Hematopoietic multipotent progenitor cell treated with erythropoietin and hydrocortisone succinate and interleukin-3 and kit ligand, for 8 days (in vitro differentiated cells): ENCODE measurements around the gene AP1S2.

ENCODE experiments used
- DNase-seq: peaks from one replicate; pipeline ENCODE4 v3.0.0-alpha.2; 2015

Gene AP1S2

DNA sequence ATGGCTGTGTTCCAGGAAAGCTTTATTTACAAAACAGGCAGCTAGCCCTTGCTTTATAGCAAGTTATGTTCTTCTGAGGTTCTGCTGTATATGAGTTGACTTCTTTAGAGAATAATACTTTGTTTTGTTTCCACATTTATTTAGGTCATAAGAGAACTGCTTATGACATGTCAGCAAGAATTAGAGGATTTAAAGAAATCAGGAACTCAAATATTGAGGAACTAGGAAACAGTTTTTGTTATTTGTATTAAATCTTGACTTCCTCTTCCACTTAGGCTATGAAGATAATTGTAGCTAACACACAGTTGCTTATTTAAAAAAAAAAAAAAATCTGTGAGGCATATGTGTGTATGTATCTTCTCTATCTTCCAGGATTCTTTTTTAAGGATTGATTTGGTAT is 50.0 kb downstream of the AP1S2 start:
- no peak for DNase-seq

GRCh38 chrX:15797707-15798106 is 56.9 kb downstream of the AP1S2 start:
- DNase-seq, result no peak

DNA sequence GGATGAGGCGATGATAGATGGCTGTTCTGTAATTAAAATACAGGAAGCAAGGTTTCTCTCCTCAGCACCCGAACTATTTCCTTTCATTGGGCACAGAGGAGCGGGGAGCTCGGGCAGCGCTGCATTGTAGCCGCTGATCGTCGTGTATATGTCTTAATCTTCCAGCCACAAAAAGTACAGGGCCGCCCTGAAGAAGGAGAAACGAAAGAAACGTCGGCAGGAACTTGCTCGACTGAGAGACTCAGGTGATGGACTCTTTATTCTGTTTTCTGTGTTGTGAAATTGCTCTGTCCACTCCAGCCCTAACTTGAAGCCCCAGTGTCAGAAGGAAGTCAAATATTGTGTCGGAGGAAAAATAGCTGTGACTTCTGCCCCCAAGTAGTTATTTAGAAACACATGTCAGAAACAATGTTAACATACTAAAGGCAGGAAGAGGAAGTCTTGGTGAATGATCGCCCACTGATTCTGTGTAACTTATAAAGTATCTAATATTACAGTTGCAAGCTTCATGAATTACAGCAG is 63.8 kb downstream of the AP1S2 start:
- DNase-seq, result peak; percentile 21

DNA sequence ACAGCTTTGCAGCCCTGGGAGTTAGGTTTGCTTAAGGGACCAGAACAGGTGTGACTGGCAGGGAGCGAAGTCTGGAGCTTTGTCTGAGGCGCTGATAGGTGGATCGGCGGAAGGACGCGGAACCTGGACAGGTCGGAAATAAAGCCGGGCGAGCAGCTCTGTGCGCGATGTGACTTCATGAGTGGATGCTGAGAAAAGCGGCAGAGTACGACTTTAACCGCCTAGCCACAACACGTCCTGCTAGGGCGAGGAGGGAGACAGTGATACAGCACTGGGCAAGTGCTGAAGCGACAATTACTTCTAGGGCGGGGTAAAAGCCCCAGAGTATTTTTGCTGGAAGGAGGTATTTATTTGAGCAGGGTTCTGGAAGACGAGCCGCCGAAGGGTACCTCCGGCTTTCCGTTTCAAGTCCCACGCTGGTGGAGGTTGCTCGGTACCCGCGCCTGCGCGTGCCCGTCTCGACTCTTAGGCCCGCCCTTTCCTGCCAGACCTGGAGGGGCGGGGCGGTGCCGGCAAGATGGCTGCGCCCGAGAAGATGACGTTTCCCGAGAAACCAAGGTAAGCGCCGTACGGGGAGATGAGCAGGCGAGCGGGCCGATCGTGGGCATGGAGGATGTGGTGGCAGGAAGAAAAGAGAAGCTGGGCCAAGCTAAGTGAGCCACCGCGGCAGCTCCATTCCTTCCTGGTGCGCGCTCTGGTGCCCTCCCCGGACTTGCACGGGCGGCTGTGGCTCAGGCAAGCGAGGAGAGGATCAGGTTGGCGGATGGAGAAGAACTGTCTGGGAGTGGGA is 64.4 kb downstream of the AP1S2 start, which contains the start of gene ZRSR2:
ZRSR2 (plus strand) TSS at position 506 of the 790 bp plus-strand sequence; CDS start at position 518, 12 bp downstream.
- DNase-seq, result peak; percentile 82

DNA sequence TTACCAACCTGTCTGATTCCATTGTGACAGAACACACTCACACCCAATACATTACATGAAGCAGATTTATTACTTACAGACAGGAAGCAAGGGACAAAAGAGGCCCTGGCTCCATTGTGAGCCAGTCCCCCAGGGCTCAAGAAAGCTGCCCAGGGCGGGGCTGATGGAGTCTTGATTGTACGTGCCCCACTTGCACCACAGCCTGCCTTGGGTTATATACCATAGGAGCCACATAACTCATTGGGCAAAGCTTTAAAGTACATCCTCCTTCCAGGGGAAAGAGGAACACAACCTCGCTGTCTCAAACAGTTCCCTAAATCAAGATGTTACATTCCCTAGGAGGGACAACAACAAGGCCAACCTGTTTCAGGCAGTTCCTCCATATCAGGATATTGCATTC is 67.7 kb downstream of the AP1S2 start:
- no peak for DNase-seq

- no peak for DNase-seq
Measured at GRCh38 chrX:15785176-15785750, 69.3 kb downstream of the AP1S2 start.

- no peak for DNase-seq
Measured at GRCh38 chrX:15781961-15782699, 72.5 kb downstream of the AP1S2 start.
